ENCODE data around the gene CADPS.

GRCh38 chr3:62749657-62750056 lies 125.6 kb downstream of the CADPS start:
- TF ChIP-seq, protein P1, sequence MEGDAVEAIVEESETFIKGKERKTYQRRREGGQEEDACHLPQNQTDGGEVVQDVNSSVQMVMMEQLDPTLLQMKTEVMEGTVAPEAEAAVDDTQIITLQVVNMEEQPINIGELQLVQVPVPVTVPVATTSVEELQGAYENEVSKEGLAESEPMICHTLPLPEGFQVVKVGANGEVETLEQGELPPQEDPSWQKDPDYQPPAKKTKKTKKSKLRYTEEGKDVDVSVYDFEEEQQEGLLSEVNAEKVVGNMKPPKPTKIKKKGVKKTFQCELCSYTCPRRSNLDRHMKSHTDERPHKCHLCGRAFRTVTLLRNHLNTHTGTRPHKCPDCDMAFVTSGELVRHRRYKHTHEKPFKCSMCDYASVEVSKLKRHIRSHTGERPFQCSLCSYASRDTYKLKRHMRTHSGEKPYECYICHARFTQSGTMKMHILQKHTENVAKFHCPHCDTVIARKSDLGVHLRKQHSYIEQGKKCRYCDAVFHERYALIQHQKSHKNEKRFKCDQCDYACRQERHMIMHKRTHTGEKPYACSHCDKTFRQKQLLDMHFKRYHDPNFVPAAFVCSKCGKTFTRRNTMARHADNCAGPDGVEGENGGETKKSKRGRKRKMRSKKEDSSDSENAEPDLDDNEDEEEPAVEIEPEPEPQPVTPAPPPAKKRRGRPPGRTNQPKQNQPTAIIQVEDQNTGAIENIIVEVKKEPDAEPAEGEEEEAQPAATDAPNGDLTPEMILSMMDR (conservative IDR thresholded peaks at IDR 0.05): no peak
- TF ChIP-seq EZH2 (IDR thresholded peaks at IDR 0.05; ENCODE audit: low read depth): no peak

Measured in PC-9 (cell line).